ENCODE results near the gene ROR1.

The ROR1 gene

DNA sequence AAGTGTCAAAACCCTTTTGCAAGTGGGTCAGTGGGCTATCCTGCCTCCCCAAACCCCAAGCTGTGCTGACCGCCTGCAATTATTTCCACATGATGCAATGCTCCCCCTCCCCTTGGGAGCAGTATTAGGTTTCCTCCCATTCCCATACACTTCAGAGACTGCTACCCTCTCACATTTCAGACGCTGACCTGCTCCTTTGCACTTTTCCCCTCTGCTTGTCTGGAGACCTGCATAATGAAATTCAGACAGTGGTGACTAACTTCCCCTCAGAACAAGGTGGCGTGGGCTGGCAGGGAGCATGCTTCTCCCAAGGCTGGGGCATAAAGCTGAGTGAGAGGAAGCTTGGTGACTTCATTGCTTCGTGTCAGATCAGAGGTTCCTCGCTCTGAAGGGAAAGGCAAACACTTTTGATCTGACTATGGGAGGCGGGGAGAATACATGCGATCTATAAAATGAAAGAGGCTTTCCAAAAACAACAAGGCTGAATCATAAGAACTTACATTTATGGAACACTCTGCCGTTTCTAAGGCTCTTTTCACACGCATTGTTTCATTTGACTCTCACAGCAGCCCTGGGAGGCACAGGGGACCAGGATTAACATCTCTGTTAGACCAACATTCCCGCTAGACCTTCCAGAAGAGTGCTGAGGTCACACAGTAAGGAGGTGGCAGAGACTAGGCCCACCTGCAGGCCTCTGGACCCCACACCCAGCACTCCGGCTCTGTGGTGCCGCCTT is 27.5 kb upstream of the ROR1 start (continued):
- TF ChIP-seq BCL11A (tag by site-specific recombination; IDR thresholded peaks at IDR 0.05; ENCODE audit: low read depth) (peak; percentile 68; the same call in 1 of the 2 replicates), PRDM1 (tag by site-specific recombination; IDR thresholded peaks at IDR 0.05) (peak; percentile 66), ZNF747 (tag by site-specific recombination; IDR thresholded peaks at IDR 0.05) (no peak), REPIN1 (tag by site-specific recombination; IDR thresholded peaks at IDR 0.05; ENCODE audit: low read depth) (no peak), ZNF501 (tag by site-specific recombination; IDR thresholded peaks at IDR 0.05) (peak; percentile 81), ZNF549 (tag by site-specific recombination; IDR thresholded peaks at IDR 0.05) (no peak), ZNF175 (tag by site-specific recombination; IDR thresholded peaks at IDR 0.05) (no peak), ZNF530 (tag by site-specific recombination; IDR thresholded peaks at IDR 0.05; ENCODE audit: low read depth) (no peak), ZNF2 (tag by site-specific recombination; IDR thresholded peaks at IDR 0.05) (peak; percentile 95), ZNF48 (tag by site-specific recombination; IDR thresholded peaks at IDR 0.05) (no peak), GLI4 (tag by site-specific recombination; IDR thresholded peaks at IDR 0.05) (no peak), GLI2 (tag by site-specific recombination; IDR thresholded peaks at IDR 0.05; ENCODE audit: borderline replicate concordance, low read depth) (no peak), ZBTB20 (tag by site-specific recombination; IDR thresholded peaks at IDR 0.05) (peak; percentile 84), ZNF510 (tag by site-specific recombination; IDR thresholded peaks at IDR 0.05; ENCODE audit: insufficient replicate concordance) (no peak), WT1 (tag by site-specific recombination; IDR thresholded peaks at IDR 0.05) (peak; percentile 78), YY1 (tag by site-specific recombination; IDR thresholded peaks at IDR 0.05) (no peak), EGR2 (tag by site-specific recombination; IDR thresholded peaks at IDR 0.05; ENCODE audit: low read depth) (peak; percentile 63; the same call in 1 of the 2 replicates), ZNF571 (tag by site-specific recombination; IDR thresholded peaks at IDR 0.05) (no peak), SETDB1 (IDR thresholded peaks at IDR 0.05; ENCODE audit: insufficient read length, low read length) (no peak), ZNF548 (tag by site-specific recombination; IDR thresholded peaks at IDR 0.05) (no peak), ZNF350 (tag by site-specific recombination; IDR thresholded peaks at IDR 0.05) (no peak), ZNF335 (tag by site-specific recombination; conservative IDR thresholded peaks at IDR 0.05) (peak; percentile 39; the same call in 1 of the 2 replicates), RBAK (tag by site-specific recombination; IDR thresholded peaks at IDR 0.05) (no peak), ZNF146 (tag by site-specific recombination; IDR thresholded peaks at IDR 0.05) (no peak), ZNF701 (tag by site-specific recombination; IDR thresholded peaks at IDR 0.05) (no peak), MYNN (tag by site-specific recombination; IDR thresholded peaks at IDR 0.05; ENCODE audit: borderline replicate concordance) (no peak), TRIM28 (IDR thresholded peaks at IDR 0.05; ENCODE audit: borderline replicate concordance, low read length) (peak; percentile 95), ZNF623 (tag by site-specific recombination; IDR thresholded peaks at IDR 0.05) (no peak), ZFP37 (tag by site-specific recombination; IDR thresholded peaks at IDR 0.05) (no peak), ZNF121 (tag by site-specific recombination; IDR thresholded peaks at IDR 0.05) (no peak), ZNF664 (tag by site-specific recombination; IDR thresholded peaks at IDR 0.05) (no peak)
- TF ChIP-seq, protein P1, sequence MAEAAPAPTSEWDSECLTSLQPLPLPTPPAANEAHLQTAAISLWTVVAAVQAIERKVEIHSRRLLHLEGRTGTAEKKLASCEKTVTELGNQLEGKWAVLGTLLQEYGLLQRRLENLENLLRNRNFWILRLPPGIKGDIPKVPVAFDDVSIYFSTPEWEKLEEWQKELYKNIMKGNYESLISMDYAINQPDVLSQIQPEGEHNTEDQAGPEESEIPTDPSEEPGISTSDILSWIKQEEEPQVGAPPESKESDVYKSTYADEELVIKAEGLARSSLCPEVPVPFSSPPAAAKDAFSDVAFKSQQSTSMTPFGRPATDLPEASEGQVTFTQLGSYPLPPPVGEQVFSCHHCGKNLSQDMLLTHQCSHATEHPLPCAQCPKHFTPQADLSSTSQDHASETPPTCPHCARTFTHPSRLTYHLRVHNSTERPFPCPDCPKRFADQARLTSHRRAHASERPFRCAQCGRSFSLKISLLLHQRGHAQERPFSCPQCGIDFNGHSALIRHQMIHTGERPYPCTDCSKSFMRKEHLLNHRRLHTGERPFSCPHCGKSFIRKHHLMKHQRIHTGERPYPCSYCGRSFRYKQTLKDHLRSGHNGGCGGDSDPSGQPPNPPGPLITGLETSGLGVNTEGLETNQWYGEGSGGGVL (tag by site-specific recombination; IDR thresholded peaks at IDR 0.05), result peak; percentile 79
- TF ChIP-seq, protein P2, sequence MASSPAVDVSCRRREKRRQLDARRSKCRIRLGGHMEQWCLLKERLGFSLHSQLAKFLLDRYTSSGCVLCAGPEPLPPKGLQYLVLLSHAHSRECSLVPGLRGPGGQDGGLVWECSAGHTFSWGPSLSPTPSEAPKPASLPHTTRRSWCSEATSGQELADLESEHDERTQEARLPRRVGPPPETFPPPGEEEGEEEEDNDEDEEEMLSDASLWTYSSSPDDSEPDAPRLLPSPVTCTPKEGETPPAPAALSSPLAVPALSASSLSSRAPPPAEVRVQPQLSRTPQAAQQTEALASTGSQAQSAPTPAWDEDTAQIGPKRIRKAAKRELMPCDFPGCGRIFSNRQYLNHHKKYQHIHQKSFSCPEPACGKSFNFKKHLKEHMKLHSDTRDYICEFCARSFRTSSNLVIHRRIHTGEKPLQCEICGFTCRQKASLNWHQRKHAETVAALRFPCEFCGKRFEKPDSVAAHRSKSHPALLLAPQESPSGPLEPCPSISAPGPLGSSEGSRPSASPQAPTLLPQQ (tag by site-specific recombination; IDR thresholded peaks at IDR 0.05), result peak; percentile 69
- TF ChIP-seq, protein P3, sequence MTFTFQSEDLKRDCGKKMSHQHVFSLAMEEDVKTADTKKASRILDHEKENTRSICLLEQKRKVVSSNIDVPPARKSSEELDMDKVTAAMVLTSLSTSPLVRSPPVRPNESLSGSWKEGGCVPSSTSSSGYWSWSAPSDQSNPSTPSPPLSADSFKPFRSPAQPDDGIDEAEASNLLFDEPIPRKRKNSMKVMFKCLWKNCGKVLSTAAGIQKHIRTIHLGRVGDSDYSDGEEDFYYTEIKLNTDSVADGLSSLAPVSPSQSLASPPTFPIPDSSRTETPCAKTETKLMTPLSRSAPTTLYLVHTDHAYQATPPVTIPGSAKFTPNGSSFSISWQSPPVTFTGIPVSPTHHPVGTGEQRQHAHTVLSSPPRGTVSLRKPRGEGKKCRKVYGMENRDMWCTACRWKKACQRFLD (tag by site-specific recombination; IDR thresholded peaks at IDR 0.05), result no peak
- TF ChIP-seq, protein P4, sequence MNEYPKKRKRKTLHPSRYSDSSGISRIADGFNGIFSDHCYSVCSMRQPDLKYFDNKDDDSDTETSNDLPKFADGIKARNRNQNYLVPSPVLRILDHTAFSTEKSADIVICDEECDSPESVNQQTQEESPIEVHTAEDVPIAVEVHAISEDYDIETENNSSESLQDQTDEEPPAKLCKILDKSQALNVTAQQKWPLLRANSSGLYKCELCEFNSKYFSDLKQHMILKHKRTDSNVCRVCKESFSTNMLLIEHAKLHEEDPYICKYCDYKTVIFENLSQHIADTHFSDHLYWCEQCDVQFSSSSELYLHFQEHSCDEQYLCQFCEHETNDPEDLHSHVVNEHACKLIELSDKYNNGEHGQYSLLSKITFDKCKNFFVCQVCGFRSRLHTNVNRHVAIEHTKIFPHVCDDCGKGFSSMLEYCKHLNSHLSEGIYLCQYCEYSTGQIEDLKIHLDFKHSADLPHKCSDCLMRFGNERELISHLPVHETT (tag by site-specific recombination; IDR thresholded peaks at IDR 0.05), result no peak
- TF ChIP-seq, protein P5, sequence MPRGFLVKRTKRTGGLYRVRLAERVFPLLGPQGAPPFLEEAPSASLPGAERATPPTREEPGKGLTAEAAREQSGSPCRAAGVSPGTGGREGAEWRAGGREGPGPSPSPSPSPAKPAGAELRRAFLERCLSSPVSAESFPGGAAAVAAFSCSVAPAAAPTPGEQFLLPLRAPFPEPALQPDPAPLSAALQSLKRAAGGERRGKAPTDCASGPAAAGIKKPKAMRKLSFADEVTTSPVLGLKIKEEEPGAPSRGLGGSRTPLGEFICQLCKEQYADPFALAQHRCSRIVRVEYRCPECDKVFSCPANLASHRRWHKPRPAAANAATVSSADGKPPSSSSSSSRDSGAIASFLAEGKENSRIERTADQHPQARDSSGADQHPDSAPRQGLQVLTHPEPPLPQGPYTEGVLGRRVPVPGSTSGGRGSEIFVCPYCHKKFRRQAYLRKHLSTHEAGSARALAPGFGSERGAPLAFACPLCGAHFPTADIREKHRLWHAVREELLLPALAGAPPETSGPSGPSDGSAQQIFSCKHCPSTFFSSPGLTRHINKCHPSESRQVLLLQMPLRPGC (tag by site-specific recombination; IDR thresholded peaks at IDR 0.05), result peak; percentile 98

Data from HEK293 (cell line).